ENCODE data around the gene PAK4.
"Not testable (repeated sequence)": the region's sequence is repeated elsewhere in the genome, so short reads cannot be mapped to it uniquely, and the experiment has no call there.

PAK4 gene

GRCh38 chr19:39207293-39207836, 81.8 kb downstream of the PAK4 start:
- no peak for DNase-seq (ENCODE audit: low read depth)

- DNase-seq (ENCODE audit: low read depth) = no peak
Observed at GRCh38 chr19:39208175-39208795, 82.7 kb downstream of the PAK4 start.

- DNase-seq (ENCODE audit: low read depth) = no peak
Observed at GRCh38 chr19:39209196-39209595, 83.6 kb downstream of the PAK4 start.

GRCh38 chr19:39211731-39212374, 86.3 kb downstream of the PAK4 start:
- no peak for DNase-seq (ENCODE audit: low read depth)

GRCh38 chr19:39212375-39212742, 86.8 kb downstream of the PAK4 start:
- no peak for DNase-seq (ENCODE audit: low read depth)

- DNase-seq (ENCODE audit: low read depth) = not testable (repeated sequence)
Observed at GRCh38 chr19:39215323-39215722, 89.7 kb downstream of the PAK4 start.

GRCh38 chr19:39217094-39217493, 91.5 kb downstream of the PAK4 start:
- DNase-seq (ENCODE audit: low read depth) = no peak

GRCh38 chr19:39218230-39219007, 92.8 kb downstream of the PAK4 start:
- no peak for DNase-seq (ENCODE audit: low read depth)

GRCh38 chr19:39219108-39219507, 93.5 kb downstream of the PAK4 start:
- DNase-seq (ENCODE audit: low read depth) = not testable (repeated sequence)

GRCh38 chr19:39223703-39224279, 98.2 kb downstream of the PAK4 start:
- DNase-seq (ENCODE audit: low read depth) = no peak

- no peak for DNase-seq (ENCODE audit: low read depth)
Observed at GRCh38 chr19:39224910-39225309, 99.3 kb downstream of the PAK4 start.
